IPS-18c (cell line): ENCODE results near the gene PKP4.
"Not testable (repeated sequence)": the region's sequence is repeated elsewhere in the genome, so short reads cannot be mapped to it uniquely, and the experiment has no call there.

Experiments
- H3K4me3 ChIP-seq: 2 replicates; pipeline ENCODE4 v1.7.0; 2013; ENCODE audit warnings: low read depth, mild to moderate bottlenecking, low read length, moderate library complexity; ENCODE audit not compliant: insufficient read depth
- H3K9me3 ChIP-seq: one replicate; pipeline ENCODE4 v1.6.1; 2013; ENCODE audit warnings: mild to moderate bottlenecking, low read length, moderate library complexity; ENCODE audit not compliant: control insufficient read depth, insufficient read depth

PKP4 gene

DNA sequence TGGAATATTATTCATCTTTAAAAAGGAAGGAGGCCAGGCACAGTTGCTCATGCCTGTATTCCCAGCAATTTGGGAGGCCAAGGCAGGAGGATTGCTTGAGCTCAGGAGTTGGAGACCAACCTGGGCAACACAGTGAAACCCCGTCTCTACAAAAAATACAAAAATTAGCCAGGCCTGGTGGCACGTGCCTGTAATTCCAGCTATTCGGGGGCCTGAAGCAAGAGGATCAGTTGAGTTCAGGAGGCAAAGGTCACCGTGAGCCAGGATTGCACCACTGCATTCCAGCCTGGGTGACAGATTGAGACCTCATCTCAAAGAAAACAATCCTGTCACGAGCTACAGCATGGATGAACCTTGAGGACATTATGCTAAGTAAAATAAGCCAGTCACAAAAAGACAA lies 239.0 kb downstream of the PKP4 start:
- H3K9me3 ChIP-seq, H3K4me3 ChIP-seq: not testable (repeated sequence)

DNA sequence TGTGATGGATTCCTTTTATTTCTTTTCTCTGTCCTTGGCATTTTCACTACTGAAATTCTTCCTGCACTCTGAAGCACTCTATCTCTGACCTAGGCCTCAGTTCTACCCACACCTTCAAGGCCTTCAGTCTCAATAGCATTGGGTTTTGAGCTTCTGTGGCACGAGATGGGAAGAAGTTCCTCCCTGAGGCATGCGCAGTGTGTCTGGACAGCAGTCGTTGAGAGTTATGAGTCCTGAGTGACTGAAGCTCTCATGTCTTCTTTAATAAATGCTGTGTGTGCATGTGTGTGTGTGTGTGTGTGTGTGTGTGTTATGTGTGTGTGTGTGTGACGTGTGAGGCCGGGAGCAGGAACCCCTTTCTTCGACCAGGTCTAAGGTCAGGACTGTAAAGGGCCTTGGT lies 242.6 kb downstream of the PKP4 start:
- Histone ChIP-seq H3K4me3 (no peak overlapping the region), H3K9me3 (no peaks in the 10 kb centered on the region)

DNA sequence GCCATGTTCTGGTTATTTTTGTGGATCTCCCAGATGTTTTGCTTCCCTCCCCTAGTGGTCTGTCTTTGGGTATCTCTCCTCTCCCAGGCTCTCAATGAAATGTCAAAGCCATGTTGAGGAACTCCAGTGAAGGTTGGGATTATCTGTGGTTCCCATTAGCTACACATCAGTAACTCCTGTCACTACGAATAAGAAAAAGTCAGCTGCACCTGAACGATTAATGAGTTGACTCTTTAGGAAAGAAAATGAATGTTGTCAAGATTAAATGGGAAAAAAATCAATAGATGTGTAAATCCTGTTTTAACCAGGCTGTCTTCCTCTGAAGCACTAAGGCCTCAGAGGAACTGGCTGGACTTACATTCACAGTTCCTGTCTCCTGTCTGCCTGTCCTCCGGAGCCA lies 244.3 kb downstream of the PKP4 start:
- Histone ChIP-seq H3K4me3 (no peak overlapping the region), H3K9me3 (no peaks in the 10 kb centered on the region)

- Histone ChIP-seq H3K9me3 (no peaks in the 10 kb centered on the region), H3K4me3 (no peak overlapping the region)
Measured at GRCh38 chr2:158702740-158703139, 246.0 kb downstream of the PKP4 start.

GRCh38 chr2:158704724-158705465 lies 248.1 kb downstream of the PKP4 start:
- not testable (repeated sequence) for H3K4me3 ChIP-seq, H3K9me3 ChIP-seq

DNA sequence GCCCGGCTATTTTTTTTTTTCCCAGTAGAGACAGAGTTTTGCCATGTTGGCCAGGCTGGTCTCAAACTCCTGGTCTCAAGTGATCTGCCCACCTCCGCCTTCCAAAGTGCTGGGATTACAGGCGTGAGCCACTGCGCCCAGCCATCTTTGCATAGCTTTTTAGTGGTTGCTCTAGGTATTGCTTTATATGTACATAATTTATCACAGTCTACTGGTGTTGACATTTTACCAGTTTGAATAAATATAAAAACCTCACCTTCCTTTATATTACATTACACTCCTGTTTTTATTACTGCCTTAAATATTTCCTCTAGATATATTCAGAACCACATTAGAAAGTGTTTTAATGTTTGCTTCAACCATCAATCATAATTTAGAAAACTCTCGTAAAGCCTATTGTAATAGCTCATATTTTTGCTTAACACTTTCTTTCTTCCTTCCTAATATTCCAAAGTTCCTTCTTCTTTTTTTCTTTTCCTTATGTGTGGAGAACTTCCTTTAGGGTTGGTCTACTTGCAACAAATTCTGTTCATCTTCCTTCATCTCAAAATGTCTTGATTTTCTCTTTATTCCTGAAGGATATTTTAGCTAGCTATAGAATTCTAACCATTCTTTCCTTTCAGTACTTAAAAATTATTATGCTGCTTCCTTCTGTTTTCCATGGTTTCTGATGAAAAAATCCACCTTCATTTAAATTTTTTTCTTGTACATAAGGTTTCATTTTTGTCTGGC lies 256.2 kb downstream of the PKP4 start:
- Histone ChIP-seq H3K9me3 (no peaks in the 10 kb centered on the region), H3K4me3 (no peak overlapping the region)

DNA sequence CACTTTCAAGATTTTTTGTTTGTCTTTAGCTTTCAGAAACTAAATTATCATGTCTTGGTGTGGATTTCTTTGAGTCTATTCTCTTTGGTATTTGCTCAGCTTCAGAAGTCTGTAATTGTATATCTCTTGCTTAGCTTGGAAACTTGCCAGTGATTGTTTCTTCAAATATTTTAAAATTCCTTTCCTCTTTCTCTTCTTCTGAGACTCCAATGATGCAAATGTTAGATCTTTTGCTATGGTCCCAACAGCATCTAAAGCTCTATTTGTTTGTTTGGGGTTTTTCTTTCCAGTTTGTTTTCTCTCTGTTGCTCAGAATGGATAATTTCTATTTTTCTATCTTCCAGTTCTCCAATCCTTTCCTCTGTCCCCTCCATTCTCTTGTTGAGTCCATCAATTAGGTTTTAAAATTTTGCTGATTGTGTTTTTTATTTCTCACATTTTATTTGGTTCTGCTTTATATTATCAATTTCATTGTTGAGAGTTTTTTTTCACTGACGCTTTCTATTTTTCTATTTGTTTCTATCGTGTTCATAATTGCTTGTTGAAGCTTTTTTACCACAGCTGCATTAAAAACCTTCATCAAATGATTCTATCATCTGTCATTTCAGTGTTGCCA lies 256.9 kb downstream of the PKP4 start:
- H3K9me3 ChIP-seq, result no peaks in the 10 kb centered on the region
- H3K4me3 ChIP-seq, result no peak overlapping the region

DNA sequence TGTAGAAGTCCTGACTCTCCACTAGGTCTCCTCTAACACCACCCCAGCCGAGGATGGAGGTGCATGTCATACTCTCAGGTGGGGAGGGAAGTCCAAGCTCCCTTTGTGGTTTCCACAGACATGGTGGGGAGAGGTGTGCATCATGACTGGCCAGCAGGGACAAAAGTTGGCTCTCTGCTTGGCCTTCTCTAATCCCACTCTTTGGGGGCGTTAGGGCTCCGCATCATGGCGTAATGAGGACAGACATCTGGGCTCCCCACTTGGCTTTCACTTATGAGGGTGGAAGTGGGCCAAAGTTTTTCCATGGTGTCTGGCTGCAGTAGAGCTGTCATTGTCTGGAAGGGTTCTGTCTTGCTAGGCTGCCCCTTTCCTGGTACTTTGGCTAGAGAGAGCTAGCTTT lies 257.7 kb downstream of the PKP4 start:
- Histone ChIP-seq H3K9me3 (no peaks in the 10 kb centered on the region), H3K4me3 (no peak overlapping the region)

DNA sequence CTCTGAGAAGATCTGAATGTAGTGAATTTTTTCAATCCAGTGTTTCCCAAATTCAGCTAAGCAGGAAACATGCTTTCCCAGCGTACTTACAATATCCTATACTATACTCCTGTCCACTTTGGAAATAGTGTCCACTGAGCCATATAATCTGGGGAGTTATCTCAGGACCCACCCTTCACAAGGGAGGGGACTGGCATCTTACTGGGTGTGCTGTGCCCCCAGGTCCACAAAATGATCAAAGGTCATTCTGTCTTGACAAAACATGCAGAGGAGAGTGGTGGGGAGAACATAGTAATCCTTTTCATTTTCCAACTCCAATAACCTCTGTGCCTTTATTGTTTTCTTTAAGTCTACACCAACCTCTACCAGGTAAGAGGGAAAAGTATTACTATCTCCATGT lies 258.6 kb downstream of the PKP4 start:
- no peaks in the 10 kb centered on the region for H3K9me3 ChIP-seq
- no peak overlapping the region for H3K4me3 ChIP-seq

- no peaks in the 10 kb centered on the region for H3K9me3 ChIP-seq
- H3K4me3 ChIP-seq, result no peak overlapping the region
Measured at GRCh38 chr2:158716121-158716791, 259.5 kb downstream of the PKP4 start.

- Histone ChIP-seq H3K4me3 (no peak overlapping the region; the same call in 1 of the 2 replicates), H3K9me3 (no peaks in the 10 kb centered on the region)
Measured at GRCh38 chr2:158716921-158717320, 260.2 kb downstream of the PKP4 start.

DNA sequence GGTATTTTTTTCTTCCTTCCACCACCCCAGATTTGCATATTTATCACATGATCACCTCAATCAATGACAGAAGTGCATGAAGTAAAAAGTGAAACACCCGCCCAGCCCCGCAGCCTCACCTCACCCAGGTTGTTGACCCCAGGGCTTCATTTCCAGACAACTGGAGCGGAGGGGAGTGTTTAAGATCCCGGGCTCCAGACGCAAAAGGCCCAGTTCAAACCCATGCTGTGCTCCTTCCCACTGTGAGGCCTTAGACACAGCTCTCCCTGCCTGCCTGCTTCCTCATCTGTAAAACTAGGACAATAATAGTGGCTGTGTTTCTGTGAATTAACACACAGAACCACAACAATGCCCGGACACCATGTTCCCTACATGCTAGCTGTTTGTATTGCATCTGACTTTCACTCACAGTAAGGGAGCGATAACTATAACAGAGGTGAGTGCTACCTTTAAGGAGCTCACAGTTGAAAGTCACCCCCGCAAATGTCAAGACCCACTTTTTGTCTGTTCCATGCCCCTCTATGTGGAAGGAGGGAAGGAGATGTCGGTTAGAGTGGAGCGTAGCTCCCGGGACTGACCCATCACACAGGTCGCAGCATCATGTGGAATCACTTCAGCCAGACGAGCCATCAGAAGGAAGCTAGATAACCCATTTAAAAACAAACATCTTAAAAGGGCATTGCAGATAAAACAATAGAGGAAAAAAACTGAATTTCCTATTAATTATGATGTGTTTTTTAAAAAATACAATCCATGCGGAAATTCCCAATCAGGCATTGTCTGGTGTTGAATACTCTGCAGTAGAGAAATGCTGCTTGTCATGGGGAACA lies 260.8 kb downstream of the PKP4 start:
- no peak overlapping the region for H3K4me3 ChIP-seq
- H3K9me3 ChIP-seq, result no peaks in the 10 kb centered on the region

- Histone ChIP-seq H3K9me3 (no peaks in the 10 kb centered on the region), H3K4me3 (no peak overlapping the region)
Measured at GRCh38 chr2:158718196-158718585, 261.4 kb downstream of the PKP4 start.

DNA sequence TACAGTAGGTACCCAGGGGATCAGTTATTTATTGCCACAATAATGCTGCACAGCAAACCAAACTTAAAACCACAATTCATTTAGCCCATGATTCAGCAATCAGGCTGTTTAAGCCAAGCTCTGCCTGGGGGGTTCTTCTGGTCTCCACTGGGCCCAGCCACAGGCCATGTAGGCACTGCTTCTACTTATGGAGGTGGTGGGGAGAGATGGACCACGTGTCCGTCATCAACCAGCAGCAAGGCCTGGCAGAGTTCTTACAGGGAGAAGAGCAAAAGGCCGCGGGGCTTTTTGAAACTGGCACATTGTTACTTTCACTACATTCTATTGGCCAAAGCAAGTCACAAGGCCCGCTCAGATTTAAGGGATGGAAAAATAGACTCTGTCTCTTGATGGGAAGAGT lies 262.1 kb downstream of the PKP4 start:
- Histone ChIP-seq H3K4me3 (no peak overlapping the region), H3K9me3 (no peaks in the 10 kb centered on the region)

DNA sequence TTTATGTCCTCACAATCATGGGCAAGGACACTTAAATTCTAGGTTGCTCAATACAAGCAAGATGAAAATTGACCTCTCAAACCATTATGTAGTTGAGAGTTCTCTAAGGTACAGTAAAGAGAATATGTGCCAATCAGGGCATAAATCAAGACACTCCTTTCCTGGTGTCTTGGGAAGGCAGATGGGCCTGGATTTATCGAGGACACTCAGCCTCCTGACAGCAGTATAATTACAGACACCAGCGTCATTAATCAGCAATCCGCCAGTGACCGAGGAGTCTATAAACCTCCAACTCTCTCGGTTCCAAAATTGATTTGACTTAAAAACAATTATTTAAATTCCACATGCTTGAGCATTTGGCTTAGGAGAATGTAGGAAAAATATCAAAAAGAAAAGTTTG lies 262.7 kb downstream of the PKP4 start:
- no peak overlapping the region for H3K4me3 ChIP-seq
- no peaks in the 10 kb centered on the region for H3K9me3 ChIP-seq

DNA sequence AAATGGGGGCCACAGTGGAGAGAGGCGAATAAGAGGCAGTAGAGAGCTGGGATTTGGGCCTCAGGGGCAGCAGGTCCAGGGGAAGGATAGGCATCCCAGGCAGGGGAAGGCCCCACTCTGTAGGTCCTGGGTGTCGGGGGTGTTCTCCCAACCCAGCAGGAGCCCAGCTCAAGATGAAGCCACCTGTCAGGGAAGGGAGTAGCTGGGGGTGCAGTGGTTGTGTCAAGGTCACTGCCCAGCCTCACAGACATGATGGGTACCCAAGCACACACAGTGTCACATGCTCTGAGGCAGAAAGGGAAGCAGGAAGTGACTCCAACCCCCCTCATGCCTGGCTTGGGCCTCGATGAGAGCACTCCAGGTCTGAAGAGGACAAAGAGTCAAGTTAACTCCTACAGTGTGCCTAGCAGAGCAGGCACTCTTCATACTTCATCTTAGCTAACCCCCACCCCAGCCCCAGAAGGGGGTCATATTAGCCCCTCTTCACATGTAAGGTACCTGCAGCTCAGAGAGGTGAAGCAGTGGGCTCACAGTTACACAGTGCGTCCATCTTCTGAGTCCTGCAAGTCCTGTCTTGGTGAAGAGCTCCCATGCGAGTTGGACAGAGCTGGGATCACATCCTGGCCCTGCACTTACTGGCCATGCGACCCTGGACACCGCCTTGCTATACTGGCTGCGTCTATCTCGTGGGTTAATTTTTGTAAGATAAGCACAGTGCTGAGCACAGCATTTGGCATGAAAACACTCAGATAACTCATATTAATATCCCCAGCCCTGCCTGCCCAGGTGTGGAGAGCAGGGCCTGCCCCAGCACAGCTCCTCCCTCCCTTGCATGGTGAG lies 265.7 kb downstream of the PKP4 start:
- no peaks in the 10 kb centered on the region for H3K9me3 ChIP-seq
- no peak overlapping the region for H3K4me3 ChIP-seq
